ENCODE results near the gene BTNL9.

- TF ChIP-seq ELK1 (CRISPR knock-in tag; IDR thresholded peaks at IDR 0.05) (no peak), GABPB1 (CRISPR knock-in tag; IDR thresholded peaks at IDR 0.05) (no peak), TAL1 (IDR thresholded peaks at IDR 0.05) (no peak), TCF7L2 (IDR thresholded peaks at IDR 0.05; ENCODE audit: low read depth, low read length) (no peak), ELF4 (CRISPR knock-in tag; IDR thresholded peaks at IDR 0.05) (no peak), TAF7 (tag; IDR thresholded peaks at IDR 0.05) (no peak), E4F1 (CRISPR knock-in tag; IDR thresholded peaks at IDR 0.05; ENCODE audit: borderline replicate concordance) (no peak), IRF1 (CRISPR knock-in tag; IDR thresholded peaks at IDR 0.05; ENCODE audit: borderline replicate concordance) (no peak), LARP7 (IDR thresholded peaks at IDR 0.05) (no peak), ZNF23 (CRISPR knock-in tag; IDR thresholded peaks at IDR 0.05) (no peak), NRF1 (conservative IDR thresholded peaks at IDR 0.05 in 1 of 2, IDR thresholded peaks at IDR 0.05 in 1 of 2) (no peak), KDM5B (IDR thresholded peaks at IDR 0.05; ENCODE audit: insufficient replicate concordance, low read depth, low read length) (no peak), ZNF274 (IDR thresholded peaks at IDR 0.05; ENCODE audit: borderline replicate concordance, low read depth, low read length) (no peak), E2F6 (IDR thresholded peaks at IDR 0.05; ENCODE audit: borderline replicate concordance in 1 of 2, extremely low read depth in 1 of 2, insufficient read depth in 1 of 2, insufficient read length in 1 of 2, low read depth in 1 of 2, low read length in 1 of 2, poor library complexity in 1 of 2, severe bottlenecking in 1 of 2) (no peak)
These were observed 9.9 kb downstream of the BTNL9 start for GRCh38 chr5:181050016-181050415.
